Activated T-helper 1 cell treated with Interleukin-2 at 50 U/mL for 16 hours (primary cell): ENCODE data around the gene NPLOC4.
"Not testable (repeated sequence)": the region's sequence is repeated elsewhere in the genome, so short reads cannot be mapped to it uniquely, and the experiment has no call there.

ENCODE experiments used
- DNase-seq: peaks from one replicate; pipeline ENCODE4 v3.0.0-alpha.2; 2020; ENCODE audit warnings: low read depth

NPLOC4 gene

DNA sequence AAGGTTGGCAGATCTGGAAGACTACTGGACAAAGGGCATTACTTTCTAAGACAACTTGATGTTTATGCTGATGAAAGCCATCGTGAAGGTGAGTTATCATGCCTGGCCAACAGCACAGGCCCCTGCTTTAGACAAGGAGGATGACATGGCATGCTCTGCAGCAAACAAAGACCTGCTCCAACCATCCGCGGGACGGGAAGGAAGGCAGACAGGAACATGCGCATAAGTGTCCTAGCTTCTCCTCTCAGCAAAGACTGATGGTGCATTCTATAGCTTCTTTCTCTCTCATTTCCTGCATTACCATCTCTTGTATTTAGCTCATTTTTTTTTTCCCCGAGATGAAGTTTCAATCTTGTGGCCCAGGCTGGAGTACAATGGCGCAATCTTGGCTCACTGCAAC, 5.4 kb downstream of the NPLOC4 start:
- DNase-seq: no peak

GRCh38 chr17:81630274-81630673, 6.6 kb downstream of the NPLOC4 start:
- DNase-seq: no peak

GRCh38 chr17:81621494-81622130, 15.3 kb downstream of the NPLOC4 start:
- DNase-seq: no peak

DNA sequence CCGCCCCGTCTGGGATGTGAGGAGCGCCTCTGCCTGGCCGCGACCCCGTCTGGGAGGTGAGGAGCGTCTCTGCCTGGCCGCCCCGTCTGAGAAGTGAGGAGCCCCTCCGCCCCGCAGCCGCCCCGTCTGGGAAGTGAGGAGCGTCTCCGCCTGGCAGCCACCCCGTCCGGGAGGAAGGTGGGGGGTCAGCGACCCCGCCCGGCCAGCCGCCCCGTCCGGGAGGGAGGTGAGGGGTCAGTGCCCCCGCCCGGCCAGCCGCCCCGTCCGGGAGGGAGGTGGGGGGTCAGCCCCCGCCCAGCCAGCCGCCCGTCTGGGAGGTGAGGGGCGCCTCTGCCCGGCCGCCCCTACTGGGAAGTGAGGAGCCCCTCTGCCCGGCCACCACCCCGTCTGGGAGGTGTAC, 18.6 kb downstream of the NPLOC4 start:
- DNase-seq: not testable (repeated sequence)

- no peak for DNase-seq
Observed at GRCh38 chr17:81616877-81617276, 20.0 kb downstream of the NPLOC4 start.

DNA sequence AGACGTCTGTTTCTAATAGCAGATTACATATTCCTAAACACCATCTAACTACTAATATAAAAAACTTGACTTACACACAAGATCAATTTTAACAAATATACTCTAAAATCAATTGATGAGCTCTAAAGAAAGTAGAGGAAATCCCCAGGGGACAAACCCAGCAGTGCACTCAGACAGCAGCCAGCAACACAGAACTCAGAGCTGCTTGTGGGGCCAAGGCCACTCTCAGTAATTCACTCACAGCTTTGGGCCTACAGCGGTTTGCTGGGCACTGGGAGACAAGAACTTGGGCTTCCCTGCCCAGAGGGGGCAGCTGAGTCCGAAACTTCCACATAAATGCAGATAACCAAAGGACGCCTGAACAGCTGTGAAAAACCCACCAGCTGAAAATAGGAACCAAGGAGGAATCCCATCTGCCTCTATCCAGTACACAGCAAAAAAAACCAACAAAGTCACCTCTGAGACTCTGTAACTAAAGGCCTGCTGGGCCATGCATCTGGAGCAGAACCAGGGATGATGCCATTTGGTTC, 21.4 kb downstream of the NPLOC4 start:
- no peak for DNase-seq

GRCh38 chr17:81612172-81612970, 24.5 kb downstream of the NPLOC4 start:
- no peak for DNase-seq

DNA sequence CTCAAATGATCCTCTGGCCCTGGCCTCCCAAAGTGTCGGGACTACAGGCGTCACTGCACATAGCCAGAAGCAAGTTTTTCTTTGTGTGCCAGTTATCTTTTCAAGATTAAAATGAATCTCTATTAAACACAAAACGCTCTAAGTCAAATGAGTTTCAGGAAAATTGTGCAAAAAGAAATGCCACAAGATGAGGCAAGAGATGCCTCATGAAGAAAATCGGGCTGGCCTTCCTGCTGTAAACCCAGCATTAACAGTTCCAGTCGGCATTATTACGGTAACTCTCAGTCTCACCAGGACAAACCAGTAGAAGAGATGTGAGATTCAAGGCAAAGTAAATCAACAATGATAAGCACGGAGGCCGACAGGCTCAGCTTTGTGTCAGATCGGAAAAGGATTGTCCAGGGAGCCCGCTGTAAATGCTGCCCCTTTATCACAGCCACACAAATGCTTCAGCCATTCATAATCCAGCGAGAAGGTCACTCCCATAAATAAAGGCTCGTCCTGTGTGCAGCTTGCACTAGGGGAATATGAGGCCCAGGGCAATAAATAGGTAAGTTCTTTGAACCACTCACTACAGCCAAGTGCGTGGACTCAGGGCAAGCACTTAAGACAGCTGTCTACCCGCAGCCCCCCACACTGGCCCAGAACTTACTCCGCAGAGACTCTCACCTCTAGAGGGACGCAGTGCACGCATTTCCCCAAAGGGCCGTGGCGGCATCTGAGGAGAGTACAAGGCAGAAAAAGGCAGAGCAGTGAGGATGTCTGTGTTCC, 27.2 kb downstream of the NPLOC4 start:
- DNase-seq: no peak

DNA sequence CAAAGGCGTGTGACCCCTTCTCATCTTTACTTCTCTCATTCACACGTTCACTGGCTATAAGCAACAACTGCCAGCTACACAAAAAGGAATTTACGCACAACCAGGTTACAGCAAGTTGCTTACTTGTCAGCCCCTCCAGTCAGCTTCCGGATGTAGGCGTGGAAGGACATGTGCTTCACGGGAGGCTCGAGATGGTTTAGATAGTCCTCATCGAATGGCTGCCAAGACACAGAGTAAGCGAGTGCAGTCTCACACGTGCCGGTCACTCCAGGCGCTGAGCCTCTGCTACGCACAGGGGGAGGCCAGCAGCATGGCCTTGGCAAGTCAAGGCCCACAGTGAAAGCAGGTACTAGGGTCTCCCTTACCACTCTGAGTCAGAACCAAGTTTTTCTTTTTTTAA, 28.3 kb downstream of the NPLOC4 start:
- no peak for DNase-seq

- no peak for DNase-seq
Observed at GRCh38 chr17:81608082-81608481, 28.8 kb downstream of the NPLOC4 start.

GRCh38 chr17:81607431-81607830, 29.5 kb downstream of the NPLOC4 start:
- DNase-seq: no peak

GRCh38 chr17:81603846-81604610, 32.9 kb downstream of the NPLOC4 start:
- DNase-seq: no peak

- peak; percentile 7 for DNase-seq
Observed at GRCh38 chr17:81601525-81602120, 35.3 kb downstream of the NPLOC4 start.

GRCh38 chr17:81599719-81600486, 37.0 kb downstream of the NPLOC4 start:
- DNase-seq: no peak

- no peak for DNase-seq
Observed at GRCh38 chr17:81593105-81593871, 43.6 kb downstream of the NPLOC4 start.

GRCh38 chr17:81591971-81592370, 44.9 kb downstream of the NPLOC4 start:
- DNase-seq: no peak

DNA sequence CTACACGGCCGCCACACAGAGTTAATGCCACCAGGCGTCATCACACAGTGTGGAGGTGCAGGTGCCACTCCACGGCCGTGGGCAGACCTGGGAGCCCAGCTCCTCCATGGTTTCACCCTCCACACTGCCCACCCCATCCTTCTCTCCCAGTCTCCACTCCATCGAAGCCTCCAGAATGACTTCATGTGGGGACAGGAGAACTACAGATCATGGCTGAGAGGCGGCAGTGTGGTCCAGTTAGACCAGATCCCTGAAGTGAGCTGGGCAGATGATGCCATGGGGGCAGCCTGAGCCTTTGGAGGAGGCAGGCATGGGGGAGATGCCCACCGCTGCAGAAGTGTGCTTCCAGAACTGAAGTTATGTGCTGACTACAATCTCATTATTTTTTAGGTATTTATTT, 46.8 kb downstream of the NPLOC4 start:
- no peak for DNase-seq

DNA sequence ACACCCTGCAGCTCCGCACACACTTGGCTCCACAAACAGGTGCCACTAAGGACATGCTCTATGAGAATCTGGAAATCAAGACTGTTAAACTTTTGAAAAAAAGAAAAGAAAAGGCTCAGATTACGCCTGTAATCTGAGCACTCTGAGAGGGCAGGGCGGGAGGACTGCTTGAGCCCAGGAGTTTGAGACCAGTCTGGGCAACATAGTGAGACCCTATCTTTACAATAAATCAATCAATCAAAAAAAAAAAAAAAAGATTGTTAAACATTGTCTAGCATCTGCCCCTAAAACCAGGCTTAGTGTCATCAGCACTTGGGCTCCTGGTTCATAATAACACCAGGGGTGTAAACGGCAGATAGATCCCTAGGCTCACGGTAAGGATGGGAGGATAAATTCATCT, 47.3 kb downstream of the NPLOC4 start:
- DNase-seq: no peak

DNA sequence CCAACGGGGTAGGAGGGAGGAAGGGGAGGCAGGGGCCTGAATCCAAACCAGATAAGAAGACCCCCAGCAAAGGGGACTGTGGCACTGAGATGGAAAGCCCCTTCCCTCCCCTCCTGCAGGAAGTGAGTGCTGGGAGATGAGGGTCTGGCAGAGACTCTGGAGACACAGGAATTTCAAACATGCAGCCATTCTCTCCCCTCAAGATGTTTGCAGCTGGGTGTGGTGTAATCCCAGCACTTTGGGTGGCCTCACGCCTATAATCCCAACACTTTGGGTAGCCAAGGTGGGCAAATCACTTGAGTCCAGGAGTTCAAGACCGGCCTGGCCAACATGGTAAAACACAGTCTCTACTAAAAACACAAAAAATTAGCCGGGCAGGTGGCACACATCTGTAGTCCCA, 50.8 kb downstream of the NPLOC4 start:
- no peak for DNase-seq

DNA sequence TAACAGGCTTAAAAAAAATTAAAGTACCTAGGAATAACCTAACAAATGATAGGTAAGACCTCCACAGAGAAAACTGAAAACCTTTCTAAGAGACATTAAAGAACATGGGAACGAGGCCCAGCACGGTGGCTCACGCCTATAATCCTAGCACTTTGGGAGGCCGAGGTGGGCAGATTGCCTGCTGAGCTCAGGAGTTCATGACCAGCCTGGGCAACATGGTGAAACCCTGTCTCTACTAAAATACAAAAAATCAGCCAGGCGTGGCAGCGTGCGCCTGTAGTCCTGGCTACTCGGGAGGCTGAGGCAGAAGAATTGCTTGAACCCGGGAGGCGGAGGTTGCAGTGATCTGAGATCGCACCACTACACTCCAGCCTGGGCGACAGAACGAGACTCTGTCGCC, 52.1 kb downstream of the NPLOC4 start:
- not testable (repeated sequence) for DNase-seq
